Rectal smooth muscle tissue (tissue), 1 donor: Measurements from ENCODE around the gene ILF3.

ENCODE experiments used
- H3K27ac ChIP-seq: one replicate; pipeline ENCODE4 v1.7.0; 2013; ENCODE audit warnings: low read depth, low read length, inconsistent platforms
- H3K27me3 ChIP-seq: one replicate; pipeline ENCODE4 v1.7.0; 2013; ENCODE audit warnings: low read length; ENCODE audit not compliant: control insufficient read depth, insufficient read depth
- H3K36me3 ChIP-seq: one replicate; pipeline ENCODE4 v1.7.0; 2013; ENCODE audit warnings: low read length; ENCODE audit not compliant: control insufficient read depth, insufficient read depth
- H3K4me1 ChIP-seq: one replicate; pipeline ENCODE4 v1.7.0; 2013; ENCODE audit warnings: low read length; ENCODE audit not compliant: control insufficient read depth, insufficient read depth
- H3K4me3 ChIP-seq: one replicate; pipeline ENCODE4 v1.7.0; 2013; ENCODE audit warnings: low read length
- H3K9ac ChIP-seq: one replicate; pipeline ENCODE4 v1.7.0; 2013; ENCODE audit warnings: low read length

Gene ILF3

GRCh38 chr19:10736189-10736588 is 82.0 kb downstream of the ILF3 start:
- H3K4me3 ChIP-seq: no peak overlapping the region
- no peak overlapping the region for H3K27ac ChIP-seq
- H3K36me3 ChIP-seq: no peaks in the 10 kb centered on the region
- no peak overlapping the region for H3K9ac ChIP-seq
- no peaks in the 10 kb centered on the region for H3K27me3 ChIP-seq
- no peaks in the 10 kb centered on the region for H3K4me1 ChIP-seq

- Histone ChIP-seq H3K36me3 (no peaks in the 10 kb centered on the region), H3K27me3 (no peaks in the 10 kb centered on the region), H3K4me1 (no peaks in the 10 kb centered on the region), H3K9ac (no peak overlapping the region), H3K27ac (no peak overlapping the region), H3K4me3 (no peak overlapping the region)
These were observed 82.9 kb downstream of the ILF3 start for GRCh38 chr19:10736916-10737551.

- H3K36me3 ChIP-seq: no peaks in the 10 kb centered on the region
These were observed 83.6 kb downstream of the ILF3 start for GRCh38 chr19:10737722-10738121.

DNA sequence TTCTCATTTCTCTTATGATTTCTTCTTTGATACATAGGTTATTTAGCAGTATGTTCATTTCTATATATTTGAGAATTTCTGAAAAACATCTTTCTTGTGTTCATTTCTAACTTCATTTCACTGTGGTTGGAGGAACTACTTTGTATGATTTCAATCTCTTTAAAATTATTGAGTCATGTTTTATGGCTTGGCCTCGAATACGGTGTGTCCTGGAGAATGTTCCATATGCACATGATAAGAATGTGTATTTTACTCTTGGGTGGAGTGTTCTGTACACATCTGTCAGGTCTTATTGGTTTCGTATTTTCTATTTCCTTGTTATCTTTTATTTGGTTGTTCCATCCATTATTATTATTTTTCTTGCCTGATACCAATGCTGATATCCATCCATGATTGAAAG is 86.7 kb downstream of the ILF3 start:
- H3K4me3 ChIP-seq: no peak overlapping the region
- no peaks in the 10 kb centered on the region for H3K27me3 ChIP-seq
- H3K4me1 ChIP-seq: no peaks in the 10 kb centered on the region
- H3K9ac ChIP-seq: no peak overlapping the region
- H3K36me3 ChIP-seq: no peaks in the 10 kb centered on the region
- no peak overlapping the region for H3K27ac ChIP-seq

More at GRCh38 chr19:10737722-10738121, 83.6 kb downstream of the ILF3 start:
- no peak overlapping the region for H3K4me3 ChIP-seq
- no peaks in the 10 kb centered on the region for H3K27me3 ChIP-seq
- no peak overlapping the region for H3K27ac ChIP-seq
- no peak overlapping the region for H3K9ac ChIP-seq
- no peaks in the 10 kb centered on the region for H3K4me1 ChIP-seq
